SU-DHL-6 (cell line): Measurements from ENCODE around the gene SAE1.
A peak's percentile ranks its signal among the peaks of the same experiment; 100 is the strongest.

Experiments
- H2AFZ ChIP-seq: fragments of 200-600 bp; sonication (generic); 2 replicates; pipeline ENCODE4 v1.6.1; 2014; ENCODE audit warnings: low read depth, mild to moderate bottlenecking, moderate library complexity, mixed read lengths, antibody characterized with exemption, low read length; ENCODE audit not compliant: severe bottlenecking
- H3F3A ChIP-seq: fragments of 200-600 bp; shearing (Covaris generic); 2 replicates; pipeline ENCODE4 v1.6.0; 2016; ENCODE audit warnings: antibody characterized with exemption, mild to moderate bottlenecking; ENCODE audit not compliant: insufficient read depth
- H3K27ac ChIP-seq: fragments of 200-600 bp; sonication (generic); 2 replicates; pipeline ENCODE4 v1.5.1; 2016; ENCODE audit warnings: low read depth, mild to moderate bottlenecking, low read length, moderate library complexity, mixed read lengths
- H3K27me3 ChIP-seq: fragments of 200-600 bp; sonication (generic), shearing (Covaris generic); 2 replicates; pipeline ENCODE4 v1.6.0; 2014; ENCODE audit warnings: mild to moderate bottlenecking, low read length
- H3K36me3 ChIP-seq: fragments of 200-600 bp; sonication (generic); 2 replicates; pipeline ENCODE4 v1.6.1; 2014; ENCODE audit warnings: mild to moderate bottlenecking, low read length, mixed read lengths
- H3K4me2 ChIP-seq: fragments of 300-600, 200-600 bp; shearing (Covaris generic), sonication (generic); 2 replicates; pipeline ENCODE4 v1.6.0; 2014; ENCODE audit warnings: low read length, low read depth, mild to moderate bottlenecking; ENCODE audit not compliant: poor library complexity, severe bottlenecking
- H3K4me3 ChIP-seq: fragments of 200-600 bp; sonication (generic); 2 replicates; pipeline ENCODE4 v1.5.1; 2014; ENCODE audit warnings: antibody characterized with exemption, low read length, mild to moderate bottlenecking, mixed read lengths; ENCODE audit not compliant: insufficient read depth, poor library complexity, severe bottlenecking
- H3K79me2 ChIP-seq: fragments of 200-600 bp; sonication (generic); 2 replicates; pipeline ENCODE4 v1.6.1; 2014; ENCODE audit warnings: mild to moderate bottlenecking, low read length, moderate library complexity; ENCODE audit not compliant: insufficient read depth
- H3K9ac ChIP-seq: fragments of 200-600 bp; sonication (generic); 2 replicates; pipeline ENCODE4 v1.7.0; 2014; ENCODE audit warnings: mild to moderate bottlenecking, low read length
- H3K9me2 ChIP-seq: fragments of 200-600 bp; sonication (generic); replicated peaks from 2 replicates; pipeline ENCODE4 v1.6.1; 2014; ENCODE audit warnings: low read length; ENCODE audit not compliant: insufficient read depth
- H3K9me3 ChIP-seq: fragments of 200-600 bp; sonication (generic); 2 replicates; pipeline ENCODE4 v1.6.1; 2014; ENCODE audit warnings: low read length, mixed read lengths; ENCODE audit not compliant: insufficient read depth
- H4K20me1 ChIP-seq: fragments of 200-600 bp; sonication (generic); 2 replicates; pipeline ENCODE4 v1.6.1; 2014; ENCODE audit warnings: low read depth, mild to moderate bottlenecking, antibody characterized with exemption, low read length, moderate library complexity, mixed read lengths
- CTCF ChIP-seq: fragments of 200-600 bp; sonication (generic); IDR thresholded peaks from one replicate; pipeline ENCODE4 v1.5.1; 2017; ENCODE audit warnings: antibody characterized with exemption, mild to moderate bottlenecking, low read length, moderate library complexity; ENCODE audit not compliant: insufficient read depth, poor library complexity, severe bottlenecking
- EZH2phosphoT487 ChIP-seq: fragments of 200-600 bp; sonication (generic), shearing (Covaris generic); conservative IDR thresholded peaks from 2 replicates; pipeline ENCODE4 v1.6.1; 2018; ENCODE audit warnings: mild to moderate bottlenecking, antibody characterized with exemption, low read length, moderate library complexity, mixed read lengths

The SAE1 gene

DNA sequence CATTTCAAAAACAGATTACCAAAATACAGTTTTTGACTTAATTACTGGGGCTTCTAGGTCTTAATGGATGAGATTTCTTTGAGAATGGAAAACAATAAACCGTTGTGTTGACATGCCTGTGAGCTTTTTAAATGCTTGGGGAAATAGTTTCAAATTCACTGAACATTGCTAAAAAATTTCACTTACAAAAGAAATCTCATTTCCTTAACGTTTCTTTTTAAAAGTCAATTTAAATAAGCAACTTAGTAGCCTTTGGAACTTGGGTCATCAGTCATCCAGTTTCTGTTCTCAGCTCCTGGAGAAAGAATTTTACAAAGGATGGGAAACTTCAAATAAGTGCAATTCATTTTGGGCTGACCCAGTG is 21.5 kb upstream of the SAE1 start:
- Histone ChIP-seq H3F3A (peaks cover 58% of the 10 kb centered on the region), H3K27me3 (no peaks in the 10 kb centered on the region), H3K79me2 (peaks cover 76% of the 10 kb centered on the region), H3K4me2 (peak overlapping the region; percentile 85), H3K9me3 (no peaks in the 10 kb centered on the region), H3K4me3 (no peak overlapping the region), H3K27ac (peak overlapping the region; percentile 97), H4K20me1 (no peaks in the 10 kb centered on the region), H3K9ac (peak overlapping the region; percentile 100), H2AFZ (no peak overlapping the region), H3K36me3 (peaks cover 11% of the 10 kb centered on the region; the same call in 1 of the 2 replicates), H3K9me2 (no peaks in the 10 kb centered on the region)
- no peak for TF ChIP-seq CTCF
- TF ChIP-seq EZH2phosphoT487, result no peak

DNA sequence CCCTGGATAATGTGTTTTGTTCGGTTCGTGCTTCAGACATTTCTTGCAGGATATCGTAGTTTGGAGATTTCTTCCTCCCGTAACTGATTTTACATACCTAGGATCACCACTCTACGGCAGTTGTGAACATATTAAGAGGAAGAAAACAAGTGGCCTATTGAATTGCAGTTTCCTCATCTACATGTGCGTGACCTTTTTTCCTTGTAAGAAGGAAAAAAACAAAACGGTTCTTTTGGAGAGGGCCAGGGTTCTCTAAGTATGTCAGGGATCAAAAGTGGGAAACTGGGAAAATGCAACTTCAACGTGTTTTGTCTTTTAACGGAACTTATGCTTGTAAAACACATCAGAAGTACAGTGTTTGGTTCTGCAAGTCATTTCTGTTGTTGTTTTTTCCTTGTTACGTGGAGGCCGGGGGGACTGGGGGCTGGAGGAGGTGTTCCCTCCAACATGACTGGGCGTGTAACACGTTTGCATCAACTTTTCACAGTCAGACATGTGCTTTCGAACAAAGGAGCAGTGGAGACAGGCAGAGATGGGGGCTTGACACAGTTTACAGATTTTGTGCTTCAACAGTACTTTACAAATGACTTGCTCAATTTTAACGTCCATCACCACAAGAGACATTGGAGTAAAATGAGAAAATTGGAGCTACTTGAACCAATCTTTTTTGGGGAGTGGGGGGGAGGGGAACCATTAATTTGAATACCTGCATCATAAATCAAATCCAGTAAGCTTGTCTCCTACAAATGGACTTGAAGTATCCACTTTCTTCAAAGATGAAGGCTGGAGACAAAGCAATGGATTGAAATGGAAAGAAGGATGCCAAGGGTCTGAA is 20.9 kb upstream of the SAE1 start:
- Histone ChIP-seq H3K4me2 (peak overlapping the region; percentile 85), H2AFZ (no peak overlapping the region), H3K36me3 (peaks cover 11% of the 10 kb centered on the region; the same call in 1 of the 2 replicates), H3F3A (peaks cover 60% of the 10 kb centered on the region), H3K9ac (peak overlapping the region; percentile 100), H3K4me3 (peak overlapping the region; percentile 97), H3K79me2 (peaks cover 71% of the 10 kb centered on the region), H4K20me1 (no peaks in the 10 kb centered on the region), H3K9me3 (no peaks in the 10 kb centered on the region), H3K27ac (peak overlapping the region; percentile 97), H3K27me3 (no peaks in the 10 kb centered on the region), H3K9me2 (no peaks in the 10 kb centered on the region)
- TF ChIP-seq EZH2phosphoT487, result no peak
- no peak for TF ChIP-seq CTCF

GRCh38 chr19:47110521-47111005 is 20.1 kb upstream of the SAE1 start:
- Histone ChIP-seq H3K4me3 (peak overlapping the region; percentile 97), H3K9ac (peak overlapping the region; percentile 100), H3K27me3 (no peaks in the 10 kb centered on the region), H3K9me3 (no peaks in the 10 kb centered on the region), H3K79me2 (peaks cover 62% of the 10 kb centered on the region), H3K4me2 (peak overlapping the region; percentile 85), H4K20me1 (no peaks in the 10 kb centered on the region), H3K36me3 (peaks cover 11% of the 10 kb centered on the region; the same call in 1 of the 2 replicates), H3K9me2 (no peaks in the 10 kb centered on the region), H3F3A (peaks cover 60% of the 10 kb centered on the region), H3K27ac (peak overlapping the region; percentile 97), H2AFZ (no peak overlapping the region)
- no peak for TF ChIP-seq CTCF
- TF ChIP-seq EZH2phosphoT487, result no peak
